Ishikawa (cell line): ENCODE measurements around the gene CNR2.
A peak's percentile ranks its signal among the peaks of the same experiment; 100 is the strongest.

ENCODE experiments used
- CEBPB ChIP-seq: IDR thresholded peaks from 2 replicates; pipeline ENCODE4 v1.6.1; 2012
- CREB1 ChIP-seq: IDR thresholded peaks from 2 replicates; pipeline ENCODE4 v1.6.1; 2012; ENCODE audit warnings: low read depth
- EGR1 ChIP-seq: IDR thresholded peaks from 2 replicates; pipeline ENCODE4 v1.6.1; 2012
- EP300 ChIP-seq: IDR thresholded peaks from 2 replicates; pipeline ENCODE4 v1.6.1; 2012; ENCODE audit warnings: borderline replicate concordance
- FOXM1 ChIP-seq: IDR thresholded peaks from 2 replicates; pipeline ENCODE4 v1.6.1; 2012; ENCODE audit warnings: low read depth, borderline replicate concordance
- MAX ChIP-seq: IDR thresholded peaks from 2 replicates; pipeline ENCODE4 v1.6.1; 2012
- NFIC ChIP-seq: IDR thresholded peaks from 2 replicates; pipeline ENCODE4 v1.6.1; 2012
- RAD21 ChIP-seq: IDR thresholded peaks from 2 replicates; pipeline ENCODE4 v1.6.1; 2012; ENCODE audit warnings: low read depth
- REST ChIP-seq: IDR thresholded peaks from 2 replicates; pipeline ENCODE4 v1.6.1; 2012; ENCODE audit warnings: low read depth, mild to moderate bottlenecking
- TAF1 ChIP-seq: IDR thresholded peaks from 2 replicates; pipeline ENCODE4 v1.6.1; 2012; ENCODE audit warnings: low read depth, mild to moderate bottlenecking
- TCF12 ChIP-seq: IDR thresholded peaks from 2 replicates; pipeline ENCODE4 v1.6.1; 2012; ENCODE audit warnings: low read depth
- TEAD4 ChIP-seq: IDR thresholded peaks from 2 replicates; pipeline ENCODE4 v1.6.1; 2012
- USF1 ChIP-seq: IDR thresholded peaks from 2 replicates; pipeline ENCODE4 v1.6.1; 2012
- YY1 ChIP-seq: IDR thresholded peaks from 2 replicates; pipeline ENCODE4 v1.6.1; 2012; ENCODE audit warnings: low read depth
- ZBTB7A ChIP-seq: IDR thresholded peaks from 2 replicates; pipeline ENCODE4 v1.6.1; 2012; ENCODE audit warnings: low read depth

CNR2 gene

GRCh38 chr1:23862640-23863039 is 50.5 kb downstream of the CNR2 start:
- no peak for TF ChIP-seq RAD21
- TF ChIP-seq NFIC: no peak
- no peak for TF ChIP-seq EP300
- TF ChIP-seq EGR1: no peak
- no peak for TF ChIP-seq TAF1
- TF ChIP-seq CREB1: no peak
- peak; percentile 47; the same call in 1 of the 2 replicates for TF ChIP-seq REST
- TF ChIP-seq TCF12: no peak
- no peak for TF ChIP-seq TEAD4

GRCh38 chr1:23854568-23854967 is 58.6 kb downstream of the CNR2 start:
- no peak for TF ChIP-seq ZBTB7A
- TF ChIP-seq USF1: no peak
- TF ChIP-seq MAX: no peak
- no peak for TF ChIP-seq EGR1
- TF ChIP-seq CREB1: no peak
- no peak for TF ChIP-seq TEAD4
- no peak for TF ChIP-seq FOXM1
- no peak for TF ChIP-seq REST
- TF ChIP-seq TCF12: no peak
- no peak for TF ChIP-seq CEBPB
- TF ChIP-seq RAD21: no peak; the same call in 1 of the 2 replicates
- no peak for TF ChIP-seq YY1
- TF ChIP-seq EP300: no peak
- no peak for TF ChIP-seq TAF1
- TF ChIP-seq NFIC: no peak

- TF ChIP-seq NFIC (no peak), TCF12 (no peak), REST (no peak), ZBTB7A (no peak), CEBPB (no peak), USF1 (no peak), CREB1 (no peak), FOXM1 (no peak), RAD21 (no peak), TAF1 (no peak), YY1 (no peak), EP300 (no peak), TEAD4 (no peak)
Measured at GRCh38 chr1:23848673-23849616, 64.2 kb downstream of the CNR2 start.

GRCh38 chr1:23845163-23845562 is 68.0 kb downstream of the CNR2 start:
- no peak for TF ChIP-seq RAD21
- TF ChIP-seq NFIC: no peak
- no peak for TF ChIP-seq YY1
- no peak for TF ChIP-seq TCF12
- no peak for TF ChIP-seq TEAD4
- no peak for TF ChIP-seq EP300
- TF ChIP-seq REST: no peak
- TF ChIP-seq FOXM1: no peak
- TF ChIP-seq USF1: no peak
- no peak for TF ChIP-seq TAF1
- TF ChIP-seq ZBTB7A: no peak
- no peak for TF ChIP-seq MAX
- TF ChIP-seq EGR1: no peak
- no peak for TF ChIP-seq CEBPB
- no peak for TF ChIP-seq CREB1
